ENCODE data around the gene ANAPC2.

DNA sequence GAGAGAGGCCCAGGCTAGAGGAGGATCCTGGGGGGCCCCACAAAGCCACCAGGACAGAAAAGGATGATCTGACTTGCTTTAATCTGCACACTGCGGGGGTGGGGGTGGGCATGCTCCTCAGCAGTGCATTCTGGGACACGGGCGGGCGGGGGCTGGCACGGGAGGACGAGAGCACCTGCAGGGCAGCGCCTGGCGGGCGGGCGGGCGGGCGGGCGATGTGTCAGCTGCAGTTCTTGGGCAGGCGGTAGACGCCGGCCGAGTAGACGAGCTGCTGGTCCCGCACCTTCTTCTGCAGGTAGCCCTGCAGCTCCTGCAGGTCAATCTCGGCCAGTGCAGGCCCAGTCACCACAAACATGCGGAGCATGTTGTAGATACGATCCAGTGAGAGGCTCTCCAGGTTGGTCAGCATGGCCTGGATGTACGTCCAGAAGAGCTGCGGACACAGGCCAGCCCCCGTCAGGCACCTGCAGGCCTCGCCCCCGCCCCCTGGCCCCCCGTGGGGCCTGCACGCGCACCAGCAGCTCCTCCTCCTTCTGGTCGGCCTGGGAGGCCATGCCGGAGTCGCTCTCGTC lies 13.6 kb downstream of the ANAPC2 start:
- no peak for TF ChIP-seq EZH2 (IDR thresholded peaks at IDR 0.05)
- TF ChIP-seq, protein P1, sequence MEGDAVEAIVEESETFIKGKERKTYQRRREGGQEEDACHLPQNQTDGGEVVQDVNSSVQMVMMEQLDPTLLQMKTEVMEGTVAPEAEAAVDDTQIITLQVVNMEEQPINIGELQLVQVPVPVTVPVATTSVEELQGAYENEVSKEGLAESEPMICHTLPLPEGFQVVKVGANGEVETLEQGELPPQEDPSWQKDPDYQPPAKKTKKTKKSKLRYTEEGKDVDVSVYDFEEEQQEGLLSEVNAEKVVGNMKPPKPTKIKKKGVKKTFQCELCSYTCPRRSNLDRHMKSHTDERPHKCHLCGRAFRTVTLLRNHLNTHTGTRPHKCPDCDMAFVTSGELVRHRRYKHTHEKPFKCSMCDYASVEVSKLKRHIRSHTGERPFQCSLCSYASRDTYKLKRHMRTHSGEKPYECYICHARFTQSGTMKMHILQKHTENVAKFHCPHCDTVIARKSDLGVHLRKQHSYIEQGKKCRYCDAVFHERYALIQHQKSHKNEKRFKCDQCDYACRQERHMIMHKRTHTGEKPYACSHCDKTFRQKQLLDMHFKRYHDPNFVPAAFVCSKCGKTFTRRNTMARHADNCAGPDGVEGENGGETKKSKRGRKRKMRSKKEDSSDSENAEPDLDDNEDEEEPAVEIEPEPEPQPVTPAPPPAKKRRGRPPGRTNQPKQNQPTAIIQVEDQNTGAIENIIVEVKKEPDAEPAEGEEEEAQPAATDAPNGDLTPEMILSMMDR (IDR thresholded peaks at IDR 0.05): no peak
